ENCODE results near the gene CAPZA2.

Gene CAPZA2

GRCh38 chr7:116862951-116863670 is 724 bp downstream of the CAPZA2 start:
- DNase-seq, result no peak

DNA sequence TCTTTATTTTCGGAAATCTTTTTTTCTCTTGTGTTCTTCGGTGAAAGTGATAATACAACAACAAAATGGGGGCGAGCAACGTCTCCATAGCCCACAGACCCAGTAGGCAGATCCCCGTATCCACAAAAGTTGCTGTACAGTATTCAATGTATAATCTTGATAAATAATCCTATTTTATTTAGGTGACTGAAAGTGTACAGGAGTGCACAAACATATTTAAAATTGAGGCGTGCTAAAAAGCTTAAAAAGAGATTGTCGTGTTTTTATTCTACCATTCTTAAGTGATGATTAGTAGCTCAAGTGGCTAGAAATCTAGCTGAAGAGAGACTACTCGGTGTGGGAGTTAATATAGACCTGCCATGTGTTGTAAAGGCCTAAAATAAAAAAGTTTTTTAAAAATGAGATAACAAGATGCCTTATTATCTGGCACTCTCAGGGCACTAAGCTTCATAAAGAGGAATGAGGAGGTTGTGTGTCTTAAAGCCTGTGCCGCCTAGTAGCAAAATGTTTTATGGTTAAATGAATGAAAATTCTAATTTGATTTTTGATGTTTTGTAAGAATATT is 1.6 kb downstream of the CAPZA2 start:
- DNase-seq, result no peak

- DNase-seq, result no peak
Observed at GRCh38 chr7:116871061-116871700, 8.8 kb downstream of the CAPZA2 start.

DNA sequence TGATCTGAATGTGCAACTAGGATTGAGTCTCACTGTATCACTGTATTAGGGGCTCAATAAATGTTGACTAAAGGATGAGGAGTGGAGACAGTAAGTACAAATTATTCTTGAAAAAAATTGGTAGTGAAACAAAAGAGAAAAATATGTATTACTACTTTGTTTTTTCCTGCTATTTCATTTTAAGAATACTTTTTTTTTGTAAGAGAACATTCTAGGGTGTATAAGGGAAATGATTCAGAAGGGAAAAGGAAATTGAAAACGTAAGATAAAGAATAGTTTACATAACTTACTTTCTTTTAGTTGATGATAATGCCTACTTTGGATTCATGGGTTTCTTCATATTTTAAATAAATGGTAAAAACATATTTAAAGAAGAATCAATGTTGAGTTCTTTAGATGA is 9.6 kb downstream of the CAPZA2 start:
- DNase-seq, result no peak

DNA sequence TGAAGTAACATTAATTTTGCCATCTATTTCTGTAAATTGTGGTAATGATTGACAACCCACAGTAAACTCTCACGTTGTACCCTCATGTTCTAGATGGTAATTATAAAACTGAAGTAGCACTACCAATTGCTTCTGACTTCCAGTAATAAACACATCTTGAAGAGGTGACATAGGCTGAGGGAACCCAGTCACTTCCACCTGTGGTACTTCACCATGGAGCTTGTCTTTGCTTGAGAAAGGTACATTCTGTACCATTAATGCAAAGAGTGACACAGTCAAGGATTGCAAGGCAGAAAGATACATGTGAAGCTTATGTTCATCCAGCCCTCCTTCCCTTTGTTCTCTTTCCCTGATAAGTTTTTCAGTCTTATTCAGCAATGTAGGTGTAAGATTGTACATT is 11.2 kb downstream of the CAPZA2 start:
- DNase-seq, result no peak

GRCh38 chr7:116876664-116877442 is 14.5 kb downstream of the CAPZA2 start:
- DNase-seq, result no peak

DNA sequence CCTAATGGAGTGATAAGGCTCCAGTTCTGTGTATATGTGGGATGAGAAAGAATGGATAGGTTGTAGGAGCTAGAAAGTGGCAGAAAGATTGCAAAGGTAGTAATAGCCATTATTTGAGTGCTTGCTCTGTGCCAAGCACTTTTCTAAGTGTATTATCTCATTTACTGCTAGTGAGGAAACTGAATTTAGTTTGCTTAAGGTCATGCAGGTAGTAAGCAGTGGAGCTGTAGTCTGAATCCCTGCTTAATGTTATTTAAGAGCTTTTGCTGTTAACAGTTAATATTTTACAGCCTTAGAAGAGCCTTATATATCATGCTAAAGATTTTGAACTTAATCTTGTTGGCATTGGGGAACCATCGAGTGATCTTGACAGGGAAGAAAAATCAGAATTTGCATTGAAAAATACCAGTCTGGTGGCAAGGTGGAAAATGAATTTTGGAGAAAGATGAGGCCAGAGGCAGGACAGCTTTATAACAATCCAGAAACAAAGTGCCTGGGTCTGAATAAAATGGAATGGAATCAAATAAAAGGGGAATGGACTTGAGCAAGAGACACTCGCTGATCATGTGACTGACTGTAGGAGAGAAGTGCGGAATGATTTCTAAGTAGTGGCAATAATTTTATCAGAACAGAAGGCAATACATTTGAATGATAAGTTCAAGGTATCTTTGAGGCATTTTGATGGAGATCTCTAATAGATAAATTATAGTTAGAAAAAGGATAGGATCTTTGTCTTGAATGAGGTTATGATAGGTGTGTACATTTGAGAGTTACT is 15.2 kb downstream of the CAPZA2 start:
- no peak for DNase-seq

DNA sequence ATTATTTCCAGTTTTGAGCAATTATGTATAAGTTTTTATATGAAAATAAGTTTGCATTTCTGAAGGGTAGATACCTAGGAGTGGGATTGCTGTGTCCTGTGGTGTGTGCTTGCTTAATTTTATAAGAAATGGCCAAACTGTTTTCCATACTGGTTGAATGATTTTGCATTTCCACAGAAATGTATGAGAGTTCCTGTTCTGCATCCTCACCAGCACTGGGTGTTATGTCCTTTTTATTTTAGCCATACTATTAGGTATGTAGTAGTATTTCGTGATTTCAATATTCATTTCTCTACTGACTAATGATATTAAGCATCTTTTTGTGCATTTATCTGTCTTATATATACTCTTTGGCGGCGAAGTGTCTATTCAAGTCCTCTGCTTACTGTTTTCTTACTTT is 22.3 kb downstream of the CAPZA2 start:
- no peak for DNase-seq

DNA sequence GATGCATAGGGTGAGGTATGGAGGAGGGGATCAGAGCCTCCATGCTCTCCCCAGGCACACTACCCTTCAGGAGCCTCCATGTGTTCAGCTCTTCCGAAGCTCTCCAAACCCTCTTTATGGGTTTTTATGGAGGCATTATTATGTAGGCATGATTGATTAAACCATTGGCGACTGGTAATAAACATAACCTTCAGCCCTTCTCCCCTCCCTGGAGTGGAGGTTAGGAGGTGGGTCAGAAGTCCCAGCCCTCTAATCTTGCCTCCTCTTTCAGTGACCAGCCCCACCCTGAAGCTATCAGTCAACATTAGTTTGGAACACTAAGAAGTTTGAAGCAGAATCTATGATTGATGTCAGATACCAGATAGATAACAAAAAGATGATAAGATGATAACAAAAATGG is 23.3 kb downstream of the CAPZA2 start:
- no peak for DNase-seq

- DNase-seq, result no peak
Observed at GRCh38 chr7:116886543-116887156, 24.3 kb downstream of the CAPZA2 start.

GRCh38 chr7:116888895-116889294 is 26.5 kb downstream of the CAPZA2 start:
- DNase-seq, result no peak

- DNase-seq, result no peak
Observed at GRCh38 chr7:116895849-116896248, 33.5 kb downstream of the CAPZA2 start.

- DNase-seq, result no peak
Observed at GRCh38 chr7:116897661-116898060, 35.3 kb downstream of the CAPZA2 start.

DNA sequence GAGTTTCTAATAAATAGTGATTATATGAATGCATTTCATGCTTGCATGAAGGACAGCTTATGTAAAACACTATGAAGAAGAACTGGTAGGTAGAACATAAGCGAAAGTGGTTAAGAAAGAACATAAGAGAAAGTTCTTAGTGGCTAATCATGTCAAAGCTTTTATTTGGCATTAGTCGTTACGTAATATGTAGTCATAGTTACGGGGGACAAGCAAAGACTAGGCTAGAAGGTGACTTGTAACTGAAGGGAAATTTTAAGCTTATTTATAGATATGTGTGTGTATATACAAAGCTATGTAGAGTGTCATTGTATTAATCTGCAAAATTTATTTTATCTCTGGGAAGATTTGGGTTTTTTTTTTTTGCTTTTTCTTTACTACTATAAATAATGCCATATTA is 36.9 kb downstream of the CAPZA2 start:
- DNase-seq, result no peak

DNA sequence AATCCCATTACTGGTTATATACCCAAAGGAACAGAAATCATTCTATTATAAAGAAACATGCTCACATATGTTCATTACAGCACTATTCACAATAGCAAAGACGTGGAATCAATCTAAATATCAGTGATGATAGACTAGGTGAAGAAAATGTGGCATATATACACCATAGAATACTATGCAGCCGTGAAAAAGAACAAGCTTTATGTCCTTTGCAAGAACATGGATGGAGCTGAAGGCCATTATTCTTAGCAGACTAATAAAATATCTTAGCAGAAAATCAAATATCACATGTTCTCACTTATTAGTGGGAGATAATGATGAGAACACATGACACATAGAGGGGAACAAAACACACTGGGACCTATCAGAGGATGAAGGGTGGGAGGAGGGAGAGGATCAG is 38.8 kb downstream of the CAPZA2 start:
- DNase-seq, result no peak

GRCh38 chr7:116902867-116903266 is 40.5 kb downstream of the CAPZA2 start:
- DNase-seq, result no peak

- DNase-seq, result no peak
Observed at GRCh38 chr7:116906391-116906790, 44.0 kb downstream of the CAPZA2 start.

- no peak for DNase-seq
Observed at GRCh38 chr7:116910383-116910782, 48.0 kb downstream of the CAPZA2 start.

DNA sequence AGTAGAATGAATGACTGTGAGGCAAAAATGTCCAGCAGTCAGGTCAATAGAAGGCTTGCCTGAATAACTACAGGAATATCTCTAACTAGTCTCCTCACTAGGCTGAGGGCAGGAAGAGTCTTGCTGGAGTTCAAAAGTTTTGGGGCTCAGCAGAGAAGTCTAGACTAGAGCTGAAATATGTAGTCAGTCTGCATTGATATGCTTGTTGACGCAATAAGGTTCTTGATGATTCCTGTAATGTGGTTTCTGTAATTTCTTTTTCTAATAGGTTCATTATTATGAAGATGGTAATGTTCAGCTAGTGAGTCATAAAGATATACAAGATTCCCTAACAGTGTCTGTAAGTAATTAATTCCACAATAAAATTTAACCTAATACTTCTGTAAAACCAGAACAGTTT is 49.4 kb downstream of the CAPZA2 start:
- no peak for DNase-seq

GRCh38 chr7:116912269-116912909 is 50.0 kb downstream of the CAPZA2 start:
- DNase-seq, result no peak

DNA sequence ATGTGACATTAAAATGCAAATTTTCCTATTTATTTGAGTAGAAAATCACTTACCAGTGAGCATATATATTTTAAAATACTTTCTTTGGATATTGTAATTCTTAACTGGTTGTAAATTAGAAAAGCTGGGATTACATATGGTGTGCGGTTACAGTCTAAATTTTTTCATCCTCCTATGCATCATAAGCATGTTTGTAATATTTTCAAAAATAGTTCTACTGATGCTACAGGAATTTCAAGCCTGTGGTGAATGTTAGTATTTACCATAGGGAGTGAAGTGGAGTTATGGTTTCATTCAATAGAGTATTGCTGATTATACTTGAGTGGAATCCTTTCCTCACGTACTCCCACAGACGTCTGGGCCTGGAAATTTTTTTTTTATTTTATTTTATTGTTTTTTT is 56.3 kb downstream of the CAPZA2 start:
- DNase-seq, result no peak

- no peak for DNase-seq
Observed at GRCh38 chr7:116920359-116920758, 58.0 kb downstream of the CAPZA2 start.

All from activated CD4-positive, CD25-positive, alpha-beta regulatory T cell (primary cell).